HG03025 (cell line): Measurements from ENCODE around the gene POU4F1.

Experiments
- ATAC-seq: cut with Tn5 transposase; IDR thresholded peaks from one replicate; pipeline ENCODE4 v1.9.1; 2021; ENCODE audit warnings: mild to moderate bottlenecking, moderate library complexity; ENCODE audit not compliant: unreplicated experiment, low FRiP score

POU4F1 gene

GRCh38 chr13:78607409-78608251 lies 4.3 kb upstream of the POU4F1 start:
- no peak for ATAC-seq

GRCh38 chr13:78606471-78607408 lies 3.4 kb upstream of the POU4F1 start:
- ATAC-seq = no peak

DNA sequence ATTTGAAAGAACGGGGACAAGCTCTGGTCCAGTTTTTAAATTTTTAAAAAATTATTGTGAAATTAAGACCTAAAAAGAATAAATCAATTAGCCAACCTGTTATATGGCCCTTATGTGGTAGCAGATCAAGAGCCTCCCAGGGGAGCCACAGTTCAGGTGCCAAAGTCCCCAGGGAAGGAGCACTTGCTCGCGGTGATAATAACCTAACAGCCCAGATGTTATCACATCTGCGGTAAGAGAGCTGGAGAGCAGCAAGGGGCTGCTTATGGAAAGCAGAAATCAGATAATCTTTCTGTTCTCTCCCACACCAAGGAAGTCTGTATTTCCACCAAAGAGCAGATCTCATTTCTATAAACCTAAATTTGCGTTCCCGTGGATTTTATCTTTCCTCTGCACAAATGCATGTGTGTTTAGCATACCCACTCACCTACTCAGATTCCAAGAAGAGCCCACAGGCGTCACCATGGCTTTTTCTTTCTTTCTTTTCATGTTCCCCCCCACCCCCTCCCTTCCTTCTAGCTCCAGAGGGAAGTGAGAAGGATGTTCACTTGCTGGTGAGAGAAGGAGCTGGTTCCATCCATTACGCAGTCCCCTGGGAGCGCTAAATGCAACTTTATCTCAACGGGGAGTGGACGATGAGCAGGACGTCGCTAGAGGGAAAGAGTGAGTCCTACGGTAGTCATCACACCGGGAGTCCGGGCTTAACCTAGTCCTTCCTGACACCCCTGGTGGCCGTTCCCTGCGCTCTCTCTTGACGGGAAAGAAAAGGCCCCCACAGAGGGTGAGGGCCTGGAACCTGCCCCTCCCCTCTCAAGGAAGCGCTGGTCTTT lies 1.6 kb upstream of the POU4F1 start:
- ATAC-seq = no peak

GRCh38 chr13:78602561-78603239 lies 652 bp downstream of the POU4F1 start:
- ATAC-seq = no peak

DNA sequence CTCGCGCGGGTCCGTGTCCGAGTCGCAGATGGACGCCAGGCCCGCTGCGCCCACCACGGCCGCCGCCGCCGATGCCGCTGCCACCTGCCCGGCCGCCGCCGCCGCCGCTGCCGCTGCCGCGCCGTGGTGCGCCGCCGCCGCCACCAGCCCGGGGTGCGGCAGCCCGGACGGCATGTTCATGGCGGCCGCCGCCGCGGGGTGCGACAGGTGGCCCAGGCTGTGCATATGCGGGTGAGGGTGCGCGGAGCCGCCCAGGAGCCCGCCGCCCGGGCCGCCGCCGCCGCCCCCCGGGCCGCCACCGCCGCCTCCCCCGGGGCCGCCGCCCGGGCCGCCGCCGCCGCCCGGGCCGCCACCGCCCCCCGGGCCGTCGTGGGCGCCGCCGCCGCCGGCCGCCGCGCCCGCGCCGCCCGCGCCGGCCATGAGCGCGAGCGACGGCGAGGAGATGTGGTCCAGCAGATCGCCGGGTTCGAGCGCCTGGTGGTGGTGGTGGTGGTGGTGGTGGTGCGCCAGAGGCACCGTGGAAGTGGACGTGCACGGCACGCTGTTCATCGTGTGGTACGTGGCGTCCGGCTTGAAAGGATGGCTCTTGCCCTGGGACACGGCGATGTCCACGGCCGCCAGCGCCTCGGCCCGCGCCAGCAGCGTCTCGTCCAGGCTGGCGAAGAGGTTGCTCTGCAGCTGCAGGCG lies 1.3 kb downstream of the POU4F1 start:
- no peak for ATAC-seq

DNA sequence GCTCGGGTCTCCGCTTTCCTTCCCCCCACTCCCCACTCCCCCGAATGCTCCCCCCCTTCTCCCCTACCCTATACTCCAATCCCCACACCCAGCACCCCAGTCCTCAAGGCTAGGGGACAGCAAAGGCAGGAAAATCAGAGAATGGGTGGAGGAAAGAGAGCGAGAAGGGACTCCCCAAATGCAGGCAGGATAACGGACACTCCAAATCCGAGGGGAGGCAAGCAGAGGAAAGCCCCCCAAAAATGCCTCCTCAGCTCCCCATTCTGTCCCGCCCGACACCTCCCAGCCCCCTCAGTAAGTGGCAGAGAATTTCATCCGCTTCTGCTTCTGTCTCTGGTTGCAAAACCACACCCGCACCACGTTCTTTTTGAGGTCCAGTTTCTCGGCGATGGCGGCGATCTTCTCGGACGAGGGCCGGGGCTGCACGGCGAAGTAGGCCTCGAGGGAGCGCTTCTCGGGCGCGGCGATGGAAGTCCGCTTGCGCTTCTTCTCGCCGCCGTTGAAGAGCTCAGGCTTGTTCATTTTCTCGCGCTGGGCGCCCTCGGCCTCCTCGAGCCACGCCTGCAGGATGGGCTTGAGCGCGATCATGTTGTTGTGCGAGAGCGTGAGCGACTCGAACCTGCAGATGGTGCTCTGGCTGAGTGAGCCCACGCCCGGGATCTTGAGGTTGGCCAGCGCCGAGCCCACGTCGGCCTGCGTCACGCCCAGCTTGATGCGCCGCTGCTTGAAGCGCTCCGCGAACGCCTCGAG lies 2.1 kb downstream of the POU4F1 start:
- no peak for ATAC-seq

GRCh38 chr13:78600280-78600883 lies 3.0 kb downstream of the POU4F1 start:
- ATAC-seq = no peak

GRCh38 chr13:78599645-78600279 lies 3.6 kb downstream of the POU4F1 start:
- ATAC-seq = no peak

- ATAC-seq = no peak
These were observed 4.2 kb downstream of the POU4F1 start for GRCh38 chr13:78598966-78599644.

- no peak for ATAC-seq
These were observed 5.1 kb downstream of the POU4F1 start for GRCh38 chr13:78598116-78598781.

GRCh38 chr13:78597602-78597932 lies 5.8 kb downstream of the POU4F1 start:
- no peak for ATAC-seq

DNA sequence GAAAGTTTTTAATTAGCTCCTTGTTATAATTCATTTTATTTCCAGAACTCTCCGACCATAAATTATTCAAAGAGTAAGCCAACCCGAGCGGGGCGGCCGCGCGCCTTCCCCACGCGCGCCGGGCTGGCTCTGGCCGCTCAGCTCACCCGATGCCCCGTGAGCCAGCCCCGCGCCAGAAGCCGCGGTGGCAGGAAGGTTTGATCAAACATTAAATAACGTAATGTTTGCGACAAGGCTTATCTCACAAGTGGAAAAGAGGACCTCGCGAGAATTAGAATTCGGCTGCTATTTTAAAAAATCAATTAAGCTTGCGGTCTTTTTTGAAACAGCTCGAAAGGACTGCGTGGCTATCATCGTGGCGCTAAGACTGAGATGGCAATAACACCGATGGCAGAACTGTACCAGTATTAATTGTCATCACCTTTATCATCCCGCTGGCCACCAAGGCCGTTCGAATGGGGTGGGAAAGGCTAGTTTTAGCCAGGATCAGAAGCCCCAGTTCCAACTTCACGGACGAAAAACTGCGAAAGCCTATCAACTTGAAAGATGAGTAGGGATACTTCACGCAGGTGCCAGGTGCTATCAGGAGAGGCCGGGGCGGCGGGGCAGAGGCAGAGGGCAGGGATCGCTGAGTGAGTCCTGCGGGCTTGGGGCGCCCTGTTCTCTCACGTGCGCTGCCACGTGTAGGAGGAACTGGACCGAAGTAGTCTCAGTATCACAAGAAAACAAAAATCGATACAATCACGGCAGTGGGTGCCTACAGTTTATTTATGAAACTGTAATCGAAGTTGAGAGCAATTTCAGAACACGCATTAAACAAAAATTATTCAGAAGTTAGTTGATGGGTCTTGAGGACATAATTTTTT lies 6.4 kb downstream of the POU4F1 start:
- no peak for ATAC-seq

DNA sequence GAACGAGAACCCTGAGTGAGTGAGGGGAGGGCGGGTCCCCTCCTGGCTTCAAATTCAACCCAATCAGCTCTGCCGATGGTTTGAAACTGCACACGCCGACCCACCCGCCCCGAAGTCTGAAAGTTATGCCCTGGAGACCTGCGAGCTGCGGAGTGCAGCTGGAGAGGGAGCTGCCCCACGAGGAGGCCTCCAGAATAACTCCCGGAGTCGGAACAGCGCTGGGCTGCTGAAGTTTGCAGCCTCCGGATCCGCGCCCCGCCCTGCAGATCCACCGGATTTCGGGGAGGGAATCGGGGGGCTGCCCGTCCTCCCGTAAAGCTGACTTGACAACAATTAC lies 7.0 kb downstream of the POU4F1 start:
- no peak for ATAC-seq

GRCh38 chr13:78595495-78596398 lies 7.6 kb downstream of the POU4F1 start:
- ATAC-seq = no peak

DNA sequence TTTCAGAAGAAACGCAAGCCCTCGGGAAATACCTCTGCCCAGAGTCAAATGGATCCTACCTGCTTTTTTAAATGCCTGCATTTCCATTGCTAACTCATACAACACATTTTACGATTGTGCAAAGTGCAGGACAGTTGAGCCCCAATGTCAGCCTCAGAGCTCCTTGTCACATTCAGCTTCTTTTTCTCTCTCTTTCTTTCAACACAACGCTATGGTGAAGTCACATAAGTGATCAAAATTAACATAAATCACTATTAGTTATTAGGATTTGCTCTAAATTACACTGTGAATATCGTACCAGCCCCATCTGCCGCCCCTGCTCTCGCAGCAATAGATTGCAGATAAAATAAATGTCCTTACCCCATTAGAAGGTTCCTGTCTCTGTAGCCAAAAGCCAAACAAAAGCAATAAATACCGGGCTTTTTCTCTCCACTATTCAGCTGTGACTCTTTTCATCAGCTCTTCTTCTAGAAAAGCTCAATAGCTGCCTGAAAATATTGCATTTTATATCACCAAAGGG lies 8.8 kb downstream of the POU4F1 start:
- ATAC-seq = no peak
